Loucy (cell line): ENCODE measurements around the gene PYCR2.

Experiments used
- CTCF ChIP-seq: fragments of 200-600 bp; sonication (generic); conservative IDR thresholded peaks from 2 replicates; pipeline ENCODE4 v1.5.1; 2014; ENCODE audit warnings: mild to moderate bottlenecking, antibody characterized with exemption, low read length
- EZH2phosphoT487 ChIP-seq: fragments of 200-600 bp; IDR thresholded peaks from 2 replicates; pipeline ENCODE4 v1.6.1; 2018; ENCODE audit warnings: antibody characterized with exemption, mild to moderate bottlenecking, moderate library complexity, borderline replicate concordance

- TF ChIP-seq CTCF (no peak), EZH2phosphoT487 (no peak)
These were observed 10.7 kb upstream of the PYCR2 start for GRCh38 chr1:225934711-225935110.
